OCI-LY7 (cell line): ENCODE measurements around the gene KIRREL3.

Experiments
- CTCF ChIP-seq: fragments of 200-600 bp; sonication (generic); conservative IDR thresholded peaks from 2 replicates; pipeline ENCODE4 v1.5.1; 2014; ENCODE audit warnings: mild to moderate bottlenecking, antibody characterized with exemption, low read length, moderate library complexity, mixed read lengths
- EZH2phosphoT487 ChIP-seq: fragments of 200-600 bp; sonication (generic); IDR thresholded peaks from 2 replicates; pipeline ENCODE4 v1.6.1; 2018; ENCODE audit warnings: low read depth, borderline replicate concordance, mild to moderate bottlenecking, mixed run types, antibody characterized with exemption, low read length, moderate library complexity, mixed read lengths

- TF ChIP-seq CTCF, result no peak
- no peak for TF ChIP-seq EZH2phosphoT487
Observed at GRCh38 chr11:126978911-126979310, 21.7 kb downstream of the KIRREL3 start.
